Chondrocyte (in vitro differentiated cells): ENCODE data around the gene B4GALT5. TPM values are rescaled to one million over a fixed set of nuclear protein-coding genes. Genes with fewer than 3 reads are reported as not detected.
"Not testable (repeated sequence)": the region's sequence is repeated elsewhere in the genome, so short reads cannot be mapped to it uniquely, and the experiment has no call there.

Source experiments
- DNase-seq: peaks from one replicate; pipeline ENCODE4 v3.0.0; 2021; ENCODE audit warnings: mixed read lengths, low spot score
- H3K27ac Mint-ChIP-seq: one replicate; pipeline ENCODE4 v1.8.0; 2021; ENCODE audit warnings: mild to moderate bottlenecking, moderate library complexity, mixed read lengths; ENCODE audit not compliant: unreplicated experiment
- H3K27me3 Mint-ChIP-seq: 2 replicates; pipeline ENCODE4 v1.8.0; 2021; ENCODE audit warnings: low read depth, mixed read lengths
- H3K36me3 Mint-ChIP-seq: 2 replicates; pipeline ENCODE4 v1.8.0; 2021; ENCODE audit warnings: low read depth, mixed read lengths
- H3K4me1 Mint-ChIP-seq: 2 replicates; pipeline ENCODE4 v1.8.0; 2021; ENCODE audit warnings: low read depth, mild to moderate bottlenecking, mixed read lengths
- H3K4me3 Mint-ChIP-seq: one replicate; pipeline ENCODE4 v1.8.0; 2021; ENCODE audit warnings: mild to moderate bottlenecking, moderate library complexity, mixed read lengths; ENCODE audit not compliant: unreplicated experiment
- H3K9me3 Mint-ChIP-seq: 2 replicates; pipeline ENCODE4 v1.8.0; 2021; ENCODE audit warnings: low read depth, mixed read lengths
- CTCF ChIP-seq: fragments of 200-600 bp; sonication (generic); IDR thresholded peaks from 2 replicates; pipeline ENCODE4 v1.5.0; 2021; ENCODE audit warnings: antibody characterized with exemption, mild to moderate bottlenecking, moderate library complexity
- total RNA-seq: library from RNA; stranded (reverse); gene quantifications from 3 replicates; pipeline ENCODE4 v1.2.1, GENCODE V29; 2021

The B4GALT5 gene
- total RNA-seq, 1 donor from 2014 or later = 56.1 TPM

- not testable (repeated sequence) for DNase-seq, H3K4me3 Mint-ChIP-seq, H3K27me3 Mint-ChIP-seq, H3K9me3 Mint-ChIP-seq, H3K27ac Mint-ChIP-seq, H3K36me3 Mint-ChIP-seq
- H3K4me1 Mint-ChIP-seq = peaks cover 10% of the 10 kb centered on the region
- peak; percentile 50 for TF ChIP-seq CTCF
These were observed 102.0 kb downstream of the B4GALT5 start for GRCh38 chr20:49611539-49612126.

- Mint-ChIP-seq H3K27me3 (no peaks in the 10 kb centered on the region), H3K9me3 (no peaks in the 10 kb centered on the region), H3K36me3 (peaks cover 1% of the 10 kb centered on the region), H3K27ac (no peak overlapping the region), H3K4me3 (peak overlapping the region; percentile 55), H3K4me1 (peaks cover 15% of the 10 kb centered on the region)
- peak; percentile 99 for TF ChIP-seq CTCF
- DNase-seq = no peak
These were observed 102.8 kb downstream of the B4GALT5 start for GRCh38 chr20:49610691-49611538.

- Mint-ChIP-seq H3K27ac (no peak overlapping the region), H3K4me1 (peaks cover 32% of the 10 kb centered on the region), H3K9me3 (no peaks in the 10 kb centered on the region), H3K4me3 (no peak overlapping the region), H3K27me3 (no peaks in the 10 kb centered on the region), H3K36me3 (peaks cover 1% of the 10 kb centered on the region)
- peak; percentile 99 for TF ChIP-seq CTCF
- no peak for DNase-seq
These were observed 104.7 kb downstream of the B4GALT5 start for GRCh38 chr20:49608752-49609670.

- H3K36me3 Mint-ChIP-seq = peaks cover 1% of the 10 kb centered on the region
- no peak for DNase-seq
- TF ChIP-seq CTCF = no peak
- H3K27ac Mint-ChIP-seq = no peak overlapping the region
- no peaks in the 10 kb centered on the region for H3K27me3 Mint-ChIP-seq
- no peak overlapping the region for H3K4me3 Mint-ChIP-seq
- H3K9me3 Mint-ChIP-seq = no peaks in the 10 kb centered on the region
- peaks cover 39% of the 10 kb centered on the region for H3K4me1 Mint-ChIP-seq
These were observed 106.1 kb downstream of the B4GALT5 start for GRCh38 chr20:49607568-49607967.

GRCh38 chr20:49603209-49603627, 110.5 kb downstream of the B4GALT5 start:
- no peak overlapping the region for H3K4me3 Mint-ChIP-seq
- H3K27ac Mint-ChIP-seq = no peak overlapping the region
- H3K9me3 Mint-ChIP-seq = no peaks in the 10 kb centered on the region
- no peaks in the 10 kb centered on the region for H3K27me3 Mint-ChIP-seq
- H3K36me3 Mint-ChIP-seq = no peaks in the 10 kb centered on the region
- DNase-seq = no peak
- peaks cover 29% of the 10 kb centered on the region for H3K4me1 Mint-ChIP-seq
- peak; percentile 74 for TF ChIP-seq CTCF
